H1 (cell line): Measurements from ENCODE around the gene RFC1. TPM values are rescaled to one million over a fixed set of nuclear protein-coding genes. Genes with fewer than 3 reads are reported as not detected.

Source experiments
- CTCF ChIA-PET: fragments of 300-600 bp; sonication (Branson Sonifier 250); formaldehyde crosslinking; loops from one replicate; lab custom pipeline; 2021; ENCODE audit not compliant: partially characterized antibody; lab: Charles Lee
- POLR2A ChIA-PET: fragments of 300-600 bp; sonication (Branson Sonifier 250); formaldehyde crosslinking; loops from one replicate; lab custom pipeline; 2021; ENCODE audit warnings: inconsistent platforms; ENCODE audit not compliant: partially characterized antibody; lab: Charles Lee
- DNase-seq, 2 experiments: peaks; one replicate each; pipeline versions ENCODE4 v3.0.0 to v3.0.0-alpha.2; 2010 to 2022; ENCODE audit warnings: low spot score in 2 of 2, low read depth in 1 of 2, mixed read lengths in 1 of 2
- FAIRE-seq: peaks from 2 replicates; lab custom pipeline; 2011; peaks lifted over from hg19 to GRCh38; lab: Jason Lieb, UNC
- H2AFZ ChIP-seq: 2 replicates; pipeline ENCODE4 v1.8.1; 2012; ENCODE audit warnings: low read length, inconsistent platforms
- H2AK5ac ChIP-seq: 2 replicates; pipeline ENCODE4 v1.6.1; 2013; ENCODE audit warnings: low read depth, low read length
- H2BK120ac ChIP-seq: replicated peaks from 2 replicates; pipeline ENCODE3; 2013; ENCODE audit warnings: low read depth, low read length, inconsistent platforms
- H2BK12ac ChIP-seq: 2 replicates; pipeline ENCODE4 v1.6.1; 2013; ENCODE audit warnings: low read depth, low read length
- H2BK15ac ChIP-seq: 2 replicates; pipeline ENCODE4 v1.6.1; 2013; ENCODE audit warnings: low read length
- H2BK20ac ChIP-seq: 2 replicates; pipeline ENCODE4 v1.6.1; 2013; ENCODE audit warnings: low read length
- H2BK5ac ChIP-seq: 2 replicates; pipeline ENCODE4 v1.6.1; 2013; ENCODE audit warnings: low read depth, low read length
- H3K14ac ChIP-seq: 2 replicates; pipeline ENCODE4 v1.6.1; 2013; ENCODE audit warnings: inconsistent platforms; ENCODE audit not compliant: insufficient read length
- H3K18ac ChIP-seq: 2 replicates; pipeline ENCODE4 v1.6.1; 2013; ENCODE audit warnings: low read length; ENCODE audit errors: extremely low read depth
- H3K23ac ChIP-seq: 2 replicates; pipeline ENCODE4 v1.6.1; 2013; ENCODE audit warnings: inconsistent platforms; ENCODE audit not compliant: insufficient read length
- H3K23me2 ChIP-seq: 2 replicates; pipeline ENCODE4 v1.6.1; 2013; ENCODE audit warnings: low read depth, low read length
- H3K27ac ChIP-seq: 2 replicates; pipeline ENCODE4 v1.6.1; 2011; ENCODE audit warnings: low read depth, low read length, inconsistent platforms
- H3K27me3 ChIP-seq, 4 experiments: replicated peaks in 1 of 4; 1 replicate in 1 of 4; 2 replicates in 3 of 4; pipeline versions ENCODE4 v1.6.1 to v1.8.1; 2011 to 2013; ENCODE audit warnings: low read length in 3 of 4, mild to moderate bottlenecking in 3 of 4, inconsistent platforms in 2 of 4, mixed read lengths in 2 of 4, moderate library complexity in 1 of 4; ENCODE audit not compliant: control insufficient read depth in 3 of 4, insufficient read depth in 3 of 4; ENCODE audit errors: extremely low read depth in 1 of 4
- H3K36me3 ChIP-seq, 4 experiments: 2 replicates each; pipeline versions ENCODE4 v1.6.1 to v1.8.1; 2011 to 2013; ENCODE audit warnings: mild to moderate bottlenecking in 4 of 4, low read length in 3 of 4, moderate library complexity in 2 of 4, control low read depth in 1 of 4, inconsistent platforms in 1 of 4; ENCODE audit not compliant: insufficient read depth in 4 of 4, control insufficient read depth in 2 of 4
- H3K4ac ChIP-seq: replicated peaks from 2 replicates; pipeline ENCODE3; 2013; ENCODE audit warnings: low read length, low read depth, mixed read lengths, inconsistent platforms; ENCODE audit not compliant: insufficient read length
- H3K4me1 ChIP-seq, 4 experiments: replicated peaks in 1 of 4; 1 replicate in 1 of 4; 2 replicates in 3 of 4; pipeline versions ENCODE4 v1.6.1 to v1.8.1; 2011 to 2013; ENCODE audit warnings: low read length in 3 of 4, inconsistent platforms in 2 of 4, mixed read lengths in 1 of 4; ENCODE audit not compliant: insufficient read depth in 4 of 4, control insufficient read depth in 3 of 4
- H3K4me2 ChIP-seq, 2 experiments: 2 replicates each; pipeline versions ENCODE4 v1.6.1 to v1.8.1; 2011 to 2013; ENCODE audit warnings: low read depth in 2 of 2, low read length in 2 of 2, control low read depth in 1 of 2, inconsistent platforms in 1 of 2, mild to moderate bottlenecking in 1 of 2; ENCODE audit not compliant: insufficient read depth in 1 of 2
- H3K4me3 ChIP-seq, 4 experiments: fragments of 200-600, 300-600 bp in 1 of 4; sonication (generic), shearing (Covaris generic), sonication (Bioruptor Twin) in 1 of 4; 2 replicates each; pipeline versions ENCODE4 v1.5.1 to v1.8.1; 2011 to 2016; ENCODE audit warnings: low read length in 4 of 4, low read depth in 3 of 4, control low read depth in 2 of 4, inconsistent platforms in 2 of 4, mild to moderate bottlenecking in 2 of 4, mixed read lengths in 1 of 4, moderate library complexity in 1 of 4; ENCODE audit not compliant: insufficient read depth in 2 of 4; ENCODE audit errors: extremely low read depth in 1 of 4
- H3K56ac ChIP-seq: replicated peaks from 2 replicates; pipeline ENCODE3; 2013; ENCODE audit warnings: low read depth, mild to moderate bottlenecking, mixed read lengths, low read length, inconsistent platforms; ENCODE audit not compliant: insufficient read length
- H3K79me1 ChIP-seq: 2 replicates; pipeline ENCODE4 v1.6.1; 2013; ENCODE audit warnings: low read depth, low read length, control low read depth
- H3K79me2 ChIP-seq, 2 experiments: 2 replicates each; pipeline versions ENCODE4 v1.6.1 to v1.8.1; 2012 to 2013; ENCODE audit warnings: low read length in 2 of 2, mild to moderate bottlenecking in 2 of 2, inconsistent platforms in 1 of 2; ENCODE audit not compliant: insufficient read depth in 2 of 2, control insufficient read depth in 1 of 2
- H3K9ac ChIP-seq, 4 experiments: replicated peaks in 1 of 4; 1 replicate in 1 of 4; 2 replicates in 3 of 4; pipeline versions ENCODE4 v1.6.1 to v1.8.1; 2011 to 2013; ENCODE audit warnings: low read depth in 3 of 4, low read length in 3 of 4, control low read depth in 2 of 4, mild to moderate bottlenecking in 2 of 4, moderate library complexity in 2 of 4, inconsistent platforms in 1 of 4; ENCODE audit errors: extremely low read depth in 1 of 4
- H3K9me3 ChIP-seq, 2 experiments: 2 replicates each; pipeline versions ENCODE4 v1.6.1 to v1.8.1; 2012 to 2013; ENCODE audit warnings: mild to moderate bottlenecking in 2 of 2, moderate library complexity in 2 of 2, control low read depth in 1 of 2, inconsistent platforms in 1 of 2, low read depth in 1 of 2, low read length in 1 of 2, mixed read lengths in 1 of 2; ENCODE audit not compliant: insufficient read depth in 2 of 2
- H4K20me1 ChIP-seq, 2 experiments: replicated peaks in 1 of 2; 2 replicates each; pipeline versions ENCODE3 to v1.8.1; 2011 to 2013; ENCODE audit warnings: inconsistent platforms in 2 of 2, low read length in 2 of 2, mild to moderate bottlenecking in 1 of 2; ENCODE audit not compliant: insufficient read depth in 2 of 2, control insufficient read depth in 1 of 2
- H4K5ac ChIP-seq: 2 replicates; pipeline ENCODE4 v1.6.1; 2013; ENCODE audit warnings: low read length, low read depth, mixed read lengths, inconsistent platforms; ENCODE audit not compliant: insufficient read length
- H4K8ac ChIP-seq: 2 replicates; pipeline ENCODE4 v1.8.0; 2013; ENCODE audit warnings: mild to moderate bottlenecking, moderate library complexity, low read length, inconsistent platforms; ENCODE audit not compliant: insufficient read depth; ENCODE audit errors: extremely low read depth
- H4K91ac ChIP-seq: replicated peaks from 2 replicates; pipeline ENCODE3; 2013; ENCODE audit warnings: low read length, mixed read lengths, inconsistent platforms; ENCODE audit not compliant: insufficient read length
- POU5F1 ChIP-seq: IDR thresholded peaks from 2 replicates; pipeline ENCODE4 v1.6.1; 2011; ENCODE audit warnings: low read depth, mild to moderate bottlenecking, low read length, moderate library complexity
- WGBS, 2 experiments: shearing (Covaris generic) in 1 of 2; methylation state at CpG; one replicate each; pipeline versions ENCODE4 v1.1.6 to v1.1.7; 2013 to 2015; ENCODE audit warnings: low lambda C conversion rate in 2 of 2, mixed read lengths in 2 of 2, inconsistent platforms in 1 of 2, low coverage in 1 of 2, missing lambda C conversion rate in 1 of 2; ENCODE audit not compliant: insufficient replicate concordance in 2 of 2, insufficient coverage in 1 of 2, insufficient read length in 1 of 2; ENCODE audit errors: extremely low coverage in 1 of 2, missing lambda C conversion rate in 1 of 2; 5-methylcytosine and 5-hydroxymethylcytosine counted together
- polyA plus RNA-seq, 7 experiments: library from polyadenylated mRNA; depleted of rRNA in 3 of 7; stranded (reverse) in 5 of 7; unstranded in 2 of 7; fragments of >200 nt in 5 of 7; fragments of 200-250 nt in 2 of 7; gene quantifications; 1 replicate in 5 of 7; 2 replicates in 1 of 7; 4 replicates in 1 of 7; pipeline versions ENCODE4 v1.2.1 to v1.2.3, GENCODE V29; 2011 to 2013; ENCODE audit warnings: missing spikeins in 2 of 7, mixed read lengths in 2 of 7
- total RNA-seq: library from RNA; stranded (reverse); fragmentation: NEBNext Ultra II Directional; extraction: Animal tissue kit (Norgen Biotek cat#: 25700); gene quantifications from 2 replicates; pipeline ENCODE4 v1.2.1, GENCODE V29; 2021

The RFC1 gene
- total and polyA plus RNA-seq, 2 of the 8 experiments (the other 6 are each of a cell fraction or from before 2014, with no cell fraction given) = 16.0 to 83.8 TPM

DNA sequence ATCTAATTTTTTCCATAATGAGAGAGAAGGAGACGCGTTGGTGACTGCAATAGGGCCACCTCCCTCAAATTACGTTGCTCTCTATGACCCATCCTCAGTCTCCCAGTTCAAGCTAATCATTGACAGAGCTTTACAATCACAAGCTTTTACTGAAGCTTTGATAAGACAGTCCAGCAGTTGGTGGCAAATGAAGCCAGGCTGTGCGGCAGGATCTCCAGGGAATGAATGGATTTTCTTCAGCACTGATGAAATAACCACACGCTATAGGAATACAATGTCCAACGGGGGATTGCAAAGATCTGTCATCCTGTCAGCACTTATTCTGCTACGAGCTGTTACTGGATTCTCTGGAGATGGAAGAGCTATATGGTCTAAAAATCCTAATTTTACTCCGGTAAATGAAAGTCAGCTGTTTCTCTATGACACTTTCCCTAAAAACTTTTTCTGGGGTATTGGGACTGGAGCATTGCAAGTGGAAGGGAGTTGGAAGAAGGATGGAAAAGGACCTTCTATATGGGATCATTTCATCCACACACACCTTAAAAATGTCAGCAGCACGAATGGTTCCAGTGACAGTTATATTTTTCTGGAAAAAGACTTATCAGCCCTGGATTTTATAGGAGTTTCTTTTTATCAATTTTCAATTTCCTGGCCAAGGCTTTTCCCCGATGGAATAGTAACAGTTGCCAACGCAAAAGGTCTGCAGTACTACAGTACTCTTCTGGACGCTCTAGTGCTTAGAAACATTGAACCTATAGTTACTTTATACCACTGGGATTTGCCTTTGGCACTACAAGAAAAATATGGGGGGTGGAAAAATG is 40.8 kb upstream of the RFC1 start, which contains the start of gene KLB:
Gene KLB, plus strand, starts transcription at position 168 of the 821 bp plus-strand sequence. Its CDS starts 20 bp downstream, at position 188.
- H2AK5ac ChIP-seq = no peak within 1 kb of the TSS
- no peaks in the 10 kb centered on the region for H3K23me2 ChIP-seq
- FAIRE-seq = no peak
- H3K36me3 ChIP-seq = no peaks in the 10 kb centered on the region
- no peak within 1 kb of the TSS for H2BK12ac ChIP-seq
- H3K56ac ChIP-seq = no peak within 1 kb of the TSS
- H3K4me1 ChIP-seq = no peaks in the 10 kb centered on the region
- no peak within 1 kb of the TSS for H3K4ac ChIP-seq
- no peak within 1 kb of the TSS for H2BK120ac ChIP-seq
- H4K20me1 ChIP-seq = no peaks in the 10 kb centered on the region
- ChIA-PET POLR2A (no interaction called here), CTCF (interaction anchor here (0.7 to 1.1 kb wide), 3 partner anchors 9 to 29 kb away, joined by 3 to 4 read pairs (median 3); no protein-coding TSS in a partner anchor)
- no peak within 1 kb of the TSS for H3K14ac ChIP-seq
- no peak within 1 kb of the TSS for H3K9ac ChIP-seq
- no peak within 1 kb of the TSS for H3K23ac ChIP-seq
- no peak within 1 kb of the TSS for H2AFZ ChIP-seq
- no peaks in the 10 kb centered on the region for H3K79me1 ChIP-seq
- no peak for DNase-seq
- no peak within 1 kb of the TSS for H4K5ac ChIP-seq
- H3K4me2 ChIP-seq = no peak within 1 kb of the TSS
- no peak within 1 kb of the TSS for H3K18ac ChIP-seq
- 92% methylated on average over 12 of the region's 12 CpGs; no CpG with 5 or more reads in 1 of the 2 experiments for WGBS, 2 experiments
- H3K27ac ChIP-seq = no peak within 1 kb of the TSS
- H3K4me3 ChIP-seq = no peak within 1 kb of the TSS
- H2BK20ac ChIP-seq = no peak within 1 kb of the TSS
- no peaks in the 10 kb centered on the region for H3K9me3 ChIP-seq
- no peaks in the 10 kb centered on the region for H3K79me2 ChIP-seq
- no peak within 1 kb of the TSS for H4K8ac ChIP-seq
- no peaks in the 10 kb centered on the region for H3K27me3 ChIP-seq
- H4K91ac ChIP-seq = no peak within 1 kb of the TSS
- no peak within 1 kb of the TSS for H2BK15ac ChIP-seq
- no peak within 1 kb of the TSS for H2BK5ac ChIP-seq
- no peak for TF ChIP-seq POU5F1
